Hepatocyte (in vitro differentiated cells): ENCODE measurements around the gene ATP8B4. TPM values are rescaled to one million over a fixed set of nuclear protein-coding genes. Genes with fewer than 3 reads are reported as not detected.
A peak's percentile ranks its signal among the peaks of the same experiment; 100 is the strongest.

Source experiments
- DNase-seq: peaks from one replicate; pipeline ENCODE4 v3.0.0-alpha.2; 2016; ENCODE audit warnings: low spot score
- H2AFZ ChIP-seq: fragments of 200-600 bp; sonication (generic); 2 replicates; pipeline ENCODE4 v1.6.0; 2016; ENCODE audit warnings: antibody characterized with exemption, mild to moderate bottlenecking
- H3K27ac ChIP-seq: fragments of 200-600 bp; sonication (generic); 2 replicates; pipeline ENCODE4 v1.5.1; 2016; ENCODE audit warnings: mild to moderate bottlenecking
- H3K27me3 ChIP-seq: fragments of 200-600 bp; sonication (generic); 2 replicates; pipeline ENCODE4 v1.6.1; 2016
- H3K36me3 ChIP-seq: fragments of 200-600 bp; sonication (generic); replicated peaks from 2 replicates; pipeline ENCODE4 v1.5.1; 2016; ENCODE audit warnings: low read depth; ENCODE audit not compliant: insufficient read depth
- H3K4me1 ChIP-seq: fragments of 200-600 bp; sonication (generic); 2 replicates; pipeline ENCODE4 v1.5.1; 2016; ENCODE audit warnings: mild to moderate bottlenecking, moderate library complexity; ENCODE audit not compliant: insufficient read depth
- H3K4me2 ChIP-seq: fragments of 200-600 bp; sonication (generic); 2 replicates; pipeline ENCODE4 v1.6.0; 2016
- H3K4me3 ChIP-seq: fragments of 200-600 bp; sonication (generic); 2 replicates; pipeline ENCODE4 v1.5.1; 2016; ENCODE audit warnings: mild to moderate bottlenecking
- H3K79me2 ChIP-seq: fragments of 200-600 bp; sonication (generic); 2 replicates; pipeline ENCODE4 v1.6.0; 2017; ENCODE audit warnings: mild to moderate bottlenecking
- H3K9me2 ChIP-seq: fragments of 200-600 bp; sonication (generic); replicated peaks from 2 replicates; pipeline ENCODE4 v1.6.0; 2017; ENCODE audit warnings: mild to moderate bottlenecking; ENCODE audit not compliant: insufficient read depth
- H3K9me3 ChIP-seq: fragments of 200-600 bp; sonication (generic); 2 replicates; pipeline ENCODE4 v1.5.1; 2016; ENCODE audit warnings: low read depth, mild to moderate bottlenecking
- H4K20me1 ChIP-seq: fragments of 200-600 bp; sonication (generic); 2 replicates; pipeline ENCODE4 v1.6.0; 2016; ENCODE audit warnings: mild to moderate bottlenecking; ENCODE audit not compliant: insufficient read depth, poor library complexity, severe bottlenecking
- CTCF ChIP-seq: fragments of 200-600 bp; sonication (generic); IDR thresholded peaks from 2 replicates; pipeline ENCODE4 v1.5.1; 2016; ENCODE audit warnings: antibody characterized with exemption, mild to moderate bottlenecking; ENCODE audit not compliant: poor library complexity
- EZH2 ChIP-seq: fragments of 200-600 bp; sonication (generic); IDR thresholded peaks from 2 replicates; pipeline ENCODE4 v1.6.1; 2016; ENCODE audit warnings: antibody characterized with exemption, mild to moderate bottlenecking, borderline replicate concordance
- EZH2phosphoT487 ChIP-seq: fragments of 200-600 bp; sonication (generic); IDR thresholded peaks from one replicate; pipeline ENCODE4 v1.6.1; 2018; ENCODE audit warnings: antibody characterized with exemption, mild to moderate bottlenecking, low read depth, moderate library complexity; ENCODE audit not compliant: unreplicated experiment, severe bottlenecking
- WGBS: methylation state at CpG from one replicate; pipeline ENCODE4 v1.1.6; 2016; ENCODE audit warnings: low lambda C conversion rate; ENCODE audit errors: missing lambda C conversion rate; 5-methylcytosine and 5-hydroxymethylcytosine counted together
- polyA plus RNA-seq: library from polyadenylated mRNA; unstranded; fragments of >200 nt; fragmentation: Nextera tagmentation; extraction: Ambion mirVana; gene quantifications from 2 replicates; pipeline ENCODE4 v1.2.1, GENCODE V29; 2016
- total RNA-seq: library from RNA; depleted of rRNA; stranded (reverse); fragments of >200 nt; gene quantifications from 2 replicates; pipeline ENCODE4 v1.2.3, GENCODE V29; 2014

Gene ATP8B4
- total and polyA plus RNA-seq, 2 experiments from 2014 or later: 1.3 to 9.5 TPM

DNA sequence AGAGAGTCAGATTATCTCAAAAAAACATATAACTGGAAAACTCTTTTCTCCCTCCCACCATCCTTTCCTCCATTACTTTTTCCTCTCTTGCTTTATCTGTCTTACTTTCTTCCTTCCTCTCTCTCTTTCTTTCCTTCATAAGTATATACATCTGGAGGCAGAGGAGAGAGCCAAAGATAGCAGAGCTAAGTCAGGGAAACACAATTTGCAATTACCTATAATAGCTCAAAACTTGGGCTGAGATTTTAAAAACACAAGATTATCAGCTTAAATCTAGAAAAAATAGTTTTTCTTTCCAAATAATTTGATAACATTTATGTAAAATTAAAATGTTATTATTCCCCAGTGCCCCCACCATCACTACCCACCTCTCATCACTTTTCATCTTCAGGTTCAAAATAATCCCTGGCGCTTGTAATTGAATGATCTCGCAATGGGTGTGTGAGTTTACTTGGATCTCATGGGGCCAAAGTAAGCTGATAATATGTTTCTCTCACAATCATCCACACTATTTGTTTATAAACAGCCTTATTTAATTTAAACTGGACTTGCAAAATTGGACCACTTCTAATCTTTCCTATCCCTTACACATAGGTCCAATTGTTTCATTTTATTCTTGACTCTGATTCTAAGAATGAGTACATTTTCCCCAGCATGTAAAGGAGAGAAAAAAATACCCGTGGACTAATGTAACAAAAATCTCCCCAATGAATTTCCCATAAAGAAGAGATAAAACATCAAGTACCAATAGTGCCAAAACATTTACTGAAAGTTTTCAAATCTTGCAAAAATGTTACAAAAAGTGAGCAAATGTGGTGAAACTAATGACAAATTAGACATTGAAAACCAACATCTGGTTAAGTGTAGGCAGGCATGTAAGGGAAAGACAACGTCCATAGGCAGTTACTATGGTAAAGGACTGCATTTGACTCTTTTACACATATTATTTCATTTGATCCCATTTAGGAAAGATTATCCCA is 261.2 kb downstream of the ATP8B4 start:
- Histone ChIP-seq H3K9me3 (no peaks in the 10 kb centered on the region), H3K4me3 (no peak overlapping the region), H3K79me2 (no peaks in the 10 kb centered on the region), H2AFZ (no peak overlapping the region), H3K4me1 (peaks cover 9% of the 10 kb centered on the region), H3K4me2 (no peak overlapping the region), H3K36me3 (no peaks in the 10 kb centered on the region), H3K27me3 (no peaks in the 10 kb centered on the region), H3K9me2 (no peaks in the 10 kb centered on the region), H3K27ac (peak overlapping the region; percentile 56), H4K20me1 (no peaks in the 10 kb centered on the region)
- 86% methylated on average over 4 of the region's 4 CpGs for WGBS
- no peak for DNase-seq
- no peak for TF ChIP-seq CTCF
- TF ChIP-seq EZH2phosphoT487: no peak
- TF ChIP-seq EZH2: no peak

DNA sequence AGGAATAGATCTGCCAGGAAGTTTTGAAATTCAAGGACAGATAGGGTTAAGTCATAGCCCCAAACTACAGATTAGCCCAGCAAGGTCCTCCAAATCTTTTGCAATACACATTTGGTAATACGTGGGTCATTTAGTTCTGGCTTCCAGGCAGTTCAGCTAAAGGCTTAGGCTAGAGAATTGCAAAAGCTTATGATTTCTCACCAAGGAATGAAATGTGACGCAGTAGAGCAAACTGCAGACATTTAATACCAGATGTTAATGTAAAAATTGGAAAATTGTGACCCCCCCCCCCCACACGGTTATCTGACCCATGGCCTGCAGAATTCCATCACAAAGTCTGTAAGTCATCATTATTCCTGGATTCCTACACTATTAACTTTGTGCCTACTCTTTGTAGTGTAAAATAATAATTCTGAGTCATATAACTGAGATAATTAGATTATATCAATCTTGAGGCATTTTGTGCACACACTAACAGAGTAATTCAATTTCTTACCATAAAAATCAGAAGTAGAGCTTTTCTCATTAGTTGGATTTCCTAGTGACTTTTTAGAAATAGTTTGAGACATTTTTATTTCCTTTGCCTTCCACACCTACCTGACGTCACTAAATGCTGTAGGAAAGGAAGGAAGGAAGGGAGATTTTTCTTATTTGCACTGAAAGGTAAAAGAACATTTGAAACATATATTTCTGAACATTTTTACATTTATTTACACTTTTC is 263.0 kb downstream of the ATP8B4 start:
- no peak for DNase-seq
- Histone ChIP-seq H3K9me2 (no peaks in the 10 kb centered on the region), H3K79me2 (no peaks in the 10 kb centered on the region), H3K27me3 (no peaks in the 10 kb centered on the region), H3K4me2 (no peak overlapping the region), H2AFZ (no peak overlapping the region), H3K9me3 (no peaks in the 10 kb centered on the region), H3K36me3 (no peaks in the 10 kb centered on the region), H3K4me3 (no peak overlapping the region), H3K27ac (peak overlapping the region; percentile 56), H3K4me1 (peaks cover 9% of the 10 kb centered on the region), H4K20me1 (no peaks in the 10 kb centered on the region)
- TF ChIP-seq CTCF: no peak
- no peak for TF ChIP-seq EZH2
- TF ChIP-seq EZH2phosphoT487: no peak
- 74% methylated on average over 4 of the region's 4 CpGs for WGBS

DNA sequence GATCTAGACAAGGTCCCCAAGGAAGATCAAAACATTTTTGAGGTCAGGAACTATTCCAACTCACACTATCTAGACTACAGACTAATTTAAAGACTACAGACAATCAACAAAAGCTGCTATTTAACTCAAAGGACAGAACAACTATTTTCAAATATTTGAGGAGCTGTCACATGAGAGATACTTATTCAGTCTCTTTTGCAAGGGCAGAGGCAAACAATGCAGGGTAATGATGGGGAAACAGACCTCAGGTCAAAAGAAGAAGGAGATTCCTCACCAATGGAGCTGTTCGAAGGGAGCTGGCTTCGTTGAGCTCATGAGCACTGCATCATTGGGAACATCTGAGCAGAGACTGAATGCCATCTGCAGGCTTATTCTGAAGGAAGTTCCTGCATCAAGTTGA is 266.3 kb downstream of the ATP8B4 start:
- Histone ChIP-seq H3K4me2 (no peak overlapping the region), H3K27me3 (no peaks in the 10 kb centered on the region), H3K4me3 (no peak overlapping the region), H4K20me1 (no peaks in the 10 kb centered on the region), H2AFZ (no peak overlapping the region), H3K27ac (no peak overlapping the region), H3K4me1 (peaks cover 13% of the 10 kb centered on the region), H3K79me2 (no peaks in the 10 kb centered on the region), H3K36me3 (no peaks in the 10 kb centered on the region), H3K9me3 (peaks cover 5% of the 10 kb centered on the region), H3K9me2 (no peaks in the 10 kb centered on the region)
- TF ChIP-seq EZH2phosphoT487: no peak
- no peak for TF ChIP-seq CTCF
- TF ChIP-seq EZH2: no peak
- no peak for DNase-seq
- 81% methylated on average over 2 of the region's 2 CpGs for WGBS
